HepG2 (cell line): ENCODE measurements around the gene RPP21. TPM values are rescaled to one million over a fixed set of nuclear protein-coding genes. Genes with fewer than 3 reads are reported as not detected.

ENCODE experiments used
- ATF3 ChIP-seq: sonication (generic); formaldehyde crosslinking; IDR thresholded peaks from 2 replicates; pipeline ENCODE4 v1.4.0; 2020; ENCODE audit warnings: missing genetic modification reagents
- BCL3 ChIP-seq: sonication (generic); formaldehyde crosslinking; IDR thresholded peaks from 2 replicates; pipeline ENCODE4 v1.5.1; 2020; ENCODE audit warnings: mild to moderate bottlenecking, missing genetic modification reagents, moderate library complexity
- CHD4 ChIP-seq: fragments of 200-600 bp; sonication (generic); IDR thresholded peaks from 2 replicates; pipeline ENCODE4 v1.7.0; 2017; ENCODE audit warnings: mild to moderate bottlenecking, low read length, borderline replicate concordance
- FOXK1 ChIP-seq: sonication (generic); formaldehyde crosslinking; IDR thresholded peaks from 2 replicates; pipeline ENCODE4 v1.4.0; 2020; ENCODE audit warnings: low read depth, missing genetic modification reagents, borderline replicate concordance
- GABPB1 ChIP-seq: IDR thresholded peaks from 2 replicates; pipeline ENCODE4 v1.6.1; 2016; ENCODE audit warnings: mild to moderate bottlenecking, missing genetic modification reagents, moderate library complexity, missing compliant biosample characterization
- HHEX ChIP-seq: IDR thresholded peaks from 2 replicates; pipeline ENCODE4 v1.6.1; 2016; ENCODE audit warnings: control low read depth
- JUNB ChIP-seq: sonication (generic); formaldehyde crosslinking; IDR thresholded peaks from 2 replicates; pipeline ENCODE4 v1.8.0; 2022; ENCODE audit warnings: missing genetic modification reagents, mild to moderate bottlenecking, borderline replicate concordance
- LBX2 ChIP-seq: sonication (generic); formaldehyde crosslinking; IDR thresholded peaks from 2 replicates; pipeline ENCODE4 v1.5.0; 2020; ENCODE audit warnings: missing genetic modification reagents, mild to moderate bottlenecking, borderline replicate concordance
- MNT ChIP-seq: fragments of 450-650 bp; IDR thresholded peaks from 2 replicates; pipeline ENCODE4 v1.6.1; 2016
- SP140L ChIP-seq: sonication (generic); formaldehyde crosslinking; IDR thresholded peaks from 2 replicates; pipeline ENCODE4 v1.4.0; 2020; ENCODE audit warnings: missing genetic modification reagents, borderline replicate concordance
- TBP ChIP-seq: sonication (generic); formaldehyde crosslinking; IDR thresholded peaks from 2 replicates; pipeline ENCODE4 v1.5.0; 2020; ENCODE audit warnings: missing genetic modification reagents
- ZNF160 ChIP-seq: sonication (generic); formaldehyde crosslinking; IDR thresholded peaks from 2 replicates; pipeline ENCODE4 v1.8.0; 2022; ENCODE audit warnings: mild to moderate bottlenecking, inconsistent platforms, missing genetic modification reagents
- ZNF333 ChIP-seq: sonication (generic); formaldehyde crosslinking; IDR thresholded peaks from 2 replicates; pipeline ENCODE4 v1.4.0; 2020; ENCODE audit warnings: mild to moderate bottlenecking, missing genetic modification reagents, borderline replicate concordance
- ZNF33B ChIP-seq: sonication (generic); formaldehyde crosslinking; IDR thresholded peaks from 2 replicates; pipeline ENCODE4 v1.5.1; 2020; ENCODE audit warnings: mild to moderate bottlenecking, missing genetic modification reagents
- ZNF567 ChIP-seq: sonication (generic); formaldehyde crosslinking; IDR thresholded peaks from 2 replicates; pipeline ENCODE4 v1.8.1; 2023; ENCODE audit warnings: mild to moderate bottlenecking, missing genetic modification reagents, borderline replicate concordance
- polyA plus RNA-seq, 8 experiments: library from polyadenylated mRNA; depleted of rRNA in 3 of 8; stranded (reverse) in 7 of 8; unstranded in 1 of 8; fragments of >200 nt; fragmentation: Illumina TruSeq in 4 of 8; extraction: Trizol in 4 of 8; gene quantifications; 2 replicates each; pipeline versions ENCODE4 v1.2.1 to v1.2.3, GENCODE V29; 2011 to 2016; ENCODE audit warnings: low read depth in 4 of 8, missing spikeins in 1 of 8, mixed read lengths in 1 of 8; ENCODE audit not compliant: insufficient read depth in 1 of 8
- total RNA-seq, 5 experiments: library from RNA; depleted of rRNA; stranded (reverse); fragments of >200 nt; fragmentation: Illumina TruSeq; extraction: Trizol; gene quantifications; 2 replicates each; pipeline ENCODE4 v1.2.3, GENCODE V29; 2016; ENCODE audit warnings: low read depth in 1 of 5
- TF ChIP-seq, protein P1 (sequence below): sonication (generic); formaldehyde crosslinking; IDR thresholded peaks from 2 replicates; pipeline ENCODE4 v1.5.1; 2020; ENCODE audit warnings: mild to moderate bottlenecking, missing genetic modification reagents, borderline replicate concordance
- TF ChIP-seq, protein P2 (sequence below): sonication (generic); formaldehyde crosslinking; IDR thresholded peaks from 2 replicates; pipeline ENCODE4 v1.8.1; 2023; ENCODE audit warnings: mild to moderate bottlenecking, moderate library complexity, missing genetic modification reagents

The RPP21 gene
- total and polyA plus RNA-seq, 2 of the 13 experiments (the other 11 are each of a cell fraction or from before 2014, with no cell fraction given) = 53.1 to 72.3 TPM

DNA sequence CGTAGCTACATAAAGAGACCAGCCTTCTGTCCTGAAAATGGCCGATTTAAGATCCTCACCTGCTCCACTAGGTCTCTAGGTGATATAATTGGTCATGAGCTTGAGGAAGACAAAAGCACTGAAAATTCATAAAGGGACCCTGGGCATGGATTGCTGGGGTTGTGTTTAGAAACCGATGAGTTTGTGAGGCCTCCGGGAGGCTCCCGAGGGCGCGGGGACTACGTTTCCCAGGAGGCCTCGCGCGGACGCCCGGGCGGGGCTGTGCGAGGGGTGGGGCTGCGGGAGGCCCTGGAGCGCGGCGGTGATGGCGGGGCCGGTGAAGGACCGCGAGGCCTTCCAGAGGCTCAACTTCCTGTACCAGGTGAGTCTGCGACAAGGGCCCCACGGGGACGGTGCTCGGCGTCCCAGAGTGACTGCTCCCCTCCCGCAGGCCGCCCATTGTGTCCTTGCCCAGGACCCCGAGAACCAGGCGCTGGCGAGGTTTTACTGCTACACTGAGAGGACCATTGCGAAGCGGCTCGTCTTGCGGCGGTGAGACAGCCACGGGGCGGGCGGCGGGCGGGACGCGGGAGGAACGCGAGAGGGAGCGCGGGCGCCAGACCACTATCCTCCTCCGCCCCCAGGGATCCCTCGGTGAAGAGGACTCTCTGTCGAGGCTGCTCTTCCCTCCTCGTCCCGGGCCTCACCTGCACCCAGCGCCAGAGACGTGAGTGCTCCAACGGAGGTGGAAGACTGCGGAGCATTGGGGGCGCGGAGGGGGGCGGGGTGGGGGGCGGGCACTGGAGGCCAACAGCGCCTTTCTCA, at the start of gene RPP21 (continued):
- TF ChIP-seq ATF3 (CRISPR knock-in tag) (peak; percentile 64; the same call in 1 of the 2 replicates), JUNB (CRISPR knock-in tag) (no peak), ZNF160 (CRISPR knock-in tag) (peak; percentile 55; the same call in 1 of the 2 replicates), ZNF33B (peak; percentile 65; the same call in 1 of the 2 replicates), TBP (CRISPR knock-in tag) (peak; percentile 89), BCL3 (peak; percentile 96), CHD4 (no peak), SP140L (CRISPR knock-in tag) (peak; percentile 61; the same call in 1 of the 2 replicates), MNT (no peak), FOXK1 (peak; percentile 69), LBX2 (peak; percentile 90; the same call in 1 of the 2 replicates), GABPB1 (CRISPR knock-in tag) (peak; percentile 94), HHEX (CRISPR knock-in tag) (no peak), ZNF567 (CRISPR knock-in tag) (peak; percentile 80; the same call in 1 of the 2 replicates), ZNF333 (CRISPR knock-in tag) (peak; percentile 90)
- TF ChIP-seq, protein P1, sequence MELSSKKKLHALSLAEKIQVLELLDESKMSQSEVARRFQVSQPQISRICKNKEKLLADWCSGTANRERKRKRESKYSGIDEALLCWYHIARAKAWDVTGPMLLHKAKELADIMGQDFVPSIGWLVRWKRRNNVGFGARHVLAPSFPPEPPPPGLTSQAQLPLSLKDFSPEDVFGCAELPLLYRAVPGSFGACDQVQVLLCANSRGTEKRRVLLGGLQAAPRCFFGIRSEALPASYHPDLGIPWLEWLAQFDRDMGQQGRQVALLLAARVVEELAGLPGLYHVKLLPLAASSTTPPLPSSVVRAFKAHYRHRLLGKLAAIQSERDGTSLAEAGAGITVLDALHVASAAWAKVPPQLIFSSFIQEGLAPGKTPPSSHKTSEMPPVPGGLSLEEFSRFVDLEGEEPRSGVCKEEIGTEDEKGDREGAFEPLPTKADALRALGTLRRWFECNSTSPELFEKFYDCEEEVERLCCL = no peak
- TF ChIP-seq, protein P2, sequence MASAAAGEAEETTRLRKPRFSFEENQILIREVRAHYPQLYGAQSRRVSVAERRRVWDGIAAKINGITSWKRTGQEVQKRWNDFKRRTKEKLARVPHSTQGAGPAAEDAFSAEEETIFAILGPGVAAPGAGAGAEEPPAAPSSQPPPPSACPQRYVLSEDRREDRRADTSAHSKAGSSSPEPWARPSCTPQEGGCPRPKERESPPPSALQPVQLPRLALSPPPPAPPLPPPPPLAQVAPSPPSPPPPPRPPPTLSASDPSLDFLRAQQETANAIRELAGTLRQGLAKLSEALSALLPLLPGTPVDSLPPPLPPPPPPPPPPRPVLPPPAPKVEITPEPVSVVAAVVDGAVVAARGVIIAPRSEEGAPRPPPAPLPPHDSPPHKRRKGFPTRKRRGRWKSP (CRISPR knock-in tag) = peak; percentile 93
